Thyroid gland (tissue), 4 donors: Measurements from ENCODE around the gene CKMT2. TPM values are rescaled to one million over a fixed set of nuclear protein-coding genes. Genes with fewer than 3 reads are reported as not detected.

Source experiments
- DNase-seq, 2 donors: peaks; one replicate each; pipeline ENCODE4 v3.0.0-alpha.2; 2019
- H3K27ac ChIP-seq, 3 donors: fragments of 200-600 bp; sonication (generic); 1 replicate in 2 of 3; 2 replicates in 1 of 3; pipeline ENCODE4 v1.5.1; 2016 to 2019; ENCODE audit warnings: mild to moderate bottlenecking in 1 of 3, moderate library complexity in 1 of 3
- H3K27me3 ChIP-seq: fragments of 200-600 bp; sonication (generic); one replicate; pipeline ENCODE4 v1.5.1; 2019
- H3K36me3 ChIP-seq, 2 donors: fragments of 200-600 bp; sonication (generic); one replicate each; pipeline ENCODE4 v1.5.1; 2016 to 2019
- H3K4me1 ChIP-seq, 2 donors: fragments of 200-600 bp; sonication (generic); one replicate each; pipeline ENCODE4 v1.5.1; 2017 to 2019
- H3K4me3 ChIP-seq, 3 donors: fragments of 200-600 bp; sonication (generic); replicated peaks in 1 of 3; 1 replicate in 2 of 3; 2 replicates in 1 of 3; pipeline ENCODE4 v1.5.1; 2016; ENCODE audit warnings: mild to moderate bottlenecking in 1 of 3
- H3K9me3 ChIP-seq: fragments of 200-600 bp; sonication (generic); one replicate; pipeline ENCODE4 v1.5.1; 2017
- CTCF ChIP-seq, 6 experiments: fragments of 200-600 bp in 3 of 6; fragments of 450-650 bp in 3 of 6; sonication (generic) in 3 of 6; IDR thresholded peaks; one replicate each; pipeline ENCODE4 v1.5.1; 2016 to 2019; ENCODE audit warnings: antibody characterized with exemption in 6 of 6, mild to moderate bottlenecking in 2 of 6, inconsistent platforms in 1 of 6, moderate library complexity in 1 of 6
- POLR2A ChIP-seq, 2 donors: fragments of 450-650 bp; IDR thresholded peaks; one replicate each; pipeline ENCODE4 v1.6.1; 2017; ENCODE audit warnings: antibody characterized with exemption in 2 of 2, mild to moderate bottlenecking in 2 of 2, moderate library complexity in 1 of 2
- WGBS, 2 donors: methylation state at CpG; one replicate each; pipeline ENCODE4 v1.1.5; 2017; 5-methylcytosine and 5-hydroxymethylcytosine counted together
- intact Hi-C: fragments of 100-400 bp; cut with DNase I; formaldehyde crosslinking; loops from one replicate; pipeline ENCODE4 v1.15.1; 2023
- total RNA-seq, 4 donors: library from RNA; depleted of rRNA; stranded (reverse); fragments of >200 nt; gene quantifications; one replicate each; pipeline ENCODE4 v1.2.3, GENCODE V29; 2016

Gene CKMT2
- total RNA-seq, 4 donors from 2014 or later: 1.7 to 24.4 (median 16.1) TPM

DNA sequence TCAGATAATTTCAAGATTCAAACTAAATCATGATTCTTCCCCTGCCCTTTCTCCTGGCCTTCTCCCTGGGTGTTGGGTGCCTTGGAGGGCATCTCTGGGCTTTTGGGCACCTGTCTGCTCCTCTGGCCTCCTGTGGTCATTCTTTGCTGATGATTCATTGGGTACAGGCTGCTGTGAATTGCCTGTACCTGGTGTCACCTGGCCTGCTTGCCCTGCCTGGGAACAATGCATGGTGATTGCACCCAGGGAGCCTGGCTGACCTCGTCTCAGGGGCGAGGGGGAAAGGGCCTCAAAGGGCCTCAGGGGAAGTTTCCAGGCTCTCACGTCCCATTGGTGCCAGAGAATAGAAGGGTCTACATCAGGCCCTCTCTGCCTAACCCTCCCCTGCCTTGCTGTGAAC lies 20.1 kb upstream of the CKMT2 start:
- TF ChIP-seq POLR2A (IDR thresholded peaks at IDR 0.05) (no peak), CTCF (IDR thresholded peaks at IDR 0.05) (no peak)
- Histone ChIP-seq H3K4me3 (no peak overlapping the region), H3K27ac (no peak overlapping the region), H3K27me3 (no peaks in the 10 kb centered on the region), H3K9me3 (no peaks in the 10 kb centered on the region), H3K4me1 (no peaks in the 10 kb centered on the region), H3K36me3 (no peaks in the 10 kb centered on the region)
- DNase-seq: no peak
- intact Hi-C loops: no loop called here
- WGBS, 2 donors: 60 to 83% methylated on average over 1 to 3 of the region's 3 CpGs

DNA sequence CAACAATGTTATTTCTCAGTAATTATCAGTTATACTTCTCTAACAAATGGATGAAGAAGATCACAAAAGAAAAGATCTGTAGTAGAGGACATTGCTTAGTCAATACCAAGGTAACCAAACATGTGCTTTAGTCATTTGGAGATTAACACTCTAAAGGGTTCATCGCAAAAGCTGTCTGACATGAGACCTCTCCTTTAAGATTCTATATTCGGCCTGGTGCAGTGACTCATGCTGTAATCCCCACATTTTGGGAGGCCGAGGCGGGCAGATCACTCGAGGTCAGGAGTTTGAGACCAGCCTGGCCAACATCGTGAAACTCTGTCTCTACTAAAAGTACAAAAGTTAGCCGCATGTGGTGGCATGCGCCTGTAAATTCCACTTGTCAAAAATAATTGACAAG lies 18.3 kb upstream of the CKMT2 start:
- no peak for TF ChIP-seq POLR2A (IDR thresholded peaks at IDR 0.05)
- TF ChIP-seq CTCF (IDR thresholded peaks at IDR 0.05): no peak
- Histone ChIP-seq H3K4me1 (no peaks in the 10 kb centered on the region), H3K9me3 (no peaks in the 10 kb centered on the region), H3K36me3 (no peaks in the 10 kb centered on the region), H3K4me3 (no peak overlapping the region), H3K27me3 (no peaks in the 10 kb centered on the region), H3K27ac (no peak overlapping the region)
- WGBS, 2 donors: 89 to 96% methylated on average over 8 of the region's 8 CpGs
- DNase-seq: no peak
- intact Hi-C loops: no loop called here

DNA sequence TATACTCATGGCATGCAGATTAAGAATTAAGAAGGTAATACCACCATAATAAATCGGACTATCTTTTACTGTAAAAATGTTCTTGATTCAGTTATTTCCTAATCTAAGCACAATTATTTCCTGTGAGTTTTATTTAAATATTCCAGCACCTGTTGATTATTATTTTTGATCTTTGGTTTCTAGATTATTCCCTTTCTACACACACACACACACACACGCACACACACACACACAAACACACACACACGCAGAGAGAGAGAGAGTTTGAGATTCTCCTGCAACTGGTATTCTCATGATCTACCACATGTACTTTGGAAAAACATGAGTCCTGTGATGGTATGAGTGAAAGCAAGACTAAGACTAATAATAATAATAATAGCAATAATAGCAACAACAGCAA lies 17.0 kb upstream of the CKMT2 start:
- TF ChIP-seq CTCF (IDR thresholded peaks at IDR 0.05) (no peak), POLR2A (IDR thresholded peaks at IDR 0.05) (no peak)
- WGBS, 2 donors: 60 to 75% methylated on average over 3 of the region's 3 CpGs
- no peak for DNase-seq
- Histone ChIP-seq H3K27me3 (no peaks in the 10 kb centered on the region), H3K4me3 (no peak overlapping the region), H3K27ac (no peak overlapping the region), H3K36me3 (no peaks in the 10 kb centered on the region), H3K4me1 (no peaks in the 10 kb centered on the region), H3K9me3 (no peaks in the 10 kb centered on the region)
- intact Hi-C loops: no loop called here

GRCh38 chr5:81219389-81219788 lies 13.7 kb upstream of the CKMT2 start:
- no peaks in the 10 kb centered on the region for H3K4me1 ChIP-seq
- DNase-seq: no peak
- WGBS, 2 donors: 90 to 96% methylated on average over 3 of the region's 3 CpGs
- no peaks in the 10 kb centered on the region for H3K27me3 ChIP-seq
- intact Hi-C loops: no loop called here
- TF ChIP-seq POLR2A (IDR thresholded peaks at IDR 0.05) (no peak), CTCF (IDR thresholded peaks at IDR 0.05) (no peak)
- no peak overlapping the region for H3K4me3 ChIP-seq
- no peaks in the 10 kb centered on the region for H3K36me3 ChIP-seq
- no peak overlapping the region for H3K27ac ChIP-seq
- H3K9me3 ChIP-seq: no peaks in the 10 kb centered on the region

DNA sequence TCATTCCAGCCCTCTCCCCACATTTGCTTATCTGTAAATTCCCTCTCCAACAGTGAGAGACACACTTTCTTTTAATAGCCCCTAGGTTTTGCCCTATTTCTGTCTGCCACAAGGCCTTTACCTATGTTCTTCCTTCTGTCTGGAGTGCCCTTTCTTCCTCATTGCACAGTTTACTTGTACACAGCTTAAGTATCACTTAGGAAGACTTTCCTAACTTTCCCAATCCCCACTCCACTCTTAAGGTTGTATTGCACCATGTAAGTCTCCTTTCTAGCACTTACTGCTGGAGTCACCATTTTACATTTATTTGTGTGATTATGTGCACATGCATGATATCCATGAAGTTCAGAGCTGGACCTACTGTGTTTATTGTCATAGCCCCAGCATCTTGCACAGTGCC lies 10.8 kb upstream of the CKMT2 start:
- no peak for TF ChIP-seq POLR2A (IDR thresholded peaks at IDR 0.05)
- TF ChIP-seq CTCF (IDR thresholded peaks at IDR 0.05): no peak
- no peak overlapping the region for H3K4me3 ChIP-seq
- no peak for DNase-seq
- no peak overlapping the region for H3K27ac ChIP-seq
- no peaks in the 10 kb centered on the region for H3K36me3 ChIP-seq
- H3K9me3 ChIP-seq: no peaks in the 10 kb centered on the region
- no peaks in the 10 kb centered on the region for H3K27me3 ChIP-seq
- intact Hi-C loops: no loop called here
- H3K4me1 ChIP-seq: no peaks in the 10 kb centered on the region
